WTC11 (cell line): ENCODE data around the gene HPSE. TPM values are rescaled to one million over a fixed set of nuclear protein-coding genes. Genes with fewer than 3 reads are reported as not detected.

ENCODE experiments used
- total RNA-seq: library from RNA; stranded (reverse); gene quantifications from 3 replicates; pipeline ENCODE4 v1.2.3, GENCODE V29; 2021

HPSE gene
- total RNA-seq, 1 experiment from 2014 or later, result 3.0 TPM

Other genes with a start within 250 kb of the HPSE start
- gene PLAC8, start 220.1 kb downstream of the HPSE start, total RNA-seq, result 1.4 to 3.1 TPM (median 1.6 TPM) in 3 replicates
- gene COQ2, start 50.0 kb downstream of the HPSE start, total RNA-seq, result 20.5 to 22.8 TPM (median 21.6 TPM) in 3 replicates
- gene HELQ, start 121.0 kb upstream of the HPSE start, total RNA-seq, result 10.1 to 12.9 TPM (median 12.4 TPM) in 3 replicates
- 60.0 to 60.6 TPM (median 60.3 TPM) in 3 replicates for gene MRPS18C, start 121.2 kb upstream of the HPSE start, total RNA-seq
- gene ABRAXAS1, start 150.3 kb upstream of the HPSE start, total RNA-seq, result 26.3 to 36.6 TPM (median 35.5 TPM) in 3 replicates
- 1.3 to 1.6 TPM (median 1.6 TPM) in 3 replicates for gene GPAT3, start 201.3 kb upstream of the HPSE start, total RNA-seq